Osteocyte (in vitro differentiated cells): ENCODE data around the gene RPL39L. TPM values are rescaled to one million over a fixed set of nuclear protein-coding genes. Genes with fewer than 3 reads are reported as not detected.
A peak's percentile ranks its signal among the peaks of the same experiment; 100 is the strongest.

Experiments used
- DNase-seq: peaks from one replicate; pipeline ENCODE4 v3.0.0; 2021; ENCODE audit warnings: mixed read lengths; ENCODE audit not compliant: unreplicated experiment; ENCODE audit errors: extremely low spot score
- H3K27ac Mint-ChIP-seq: one replicate; pipeline ENCODE4 v1.8.0; 2021; ENCODE audit warnings: mild to moderate bottlenecking, mixed read lengths; ENCODE audit not compliant: unreplicated experiment
- H3K27me3 Mint-ChIP-seq: one replicate; pipeline ENCODE4 v1.8.0; 2021; ENCODE audit warnings: mixed read lengths; ENCODE audit not compliant: unreplicated experiment
- H3K36me3 Mint-ChIP-seq: one replicate; pipeline ENCODE4 v1.8.0; 2021; ENCODE audit warnings: mixed read lengths; ENCODE audit not compliant: unreplicated experiment
- H3K4me1 Mint-ChIP-seq: one replicate; pipeline ENCODE4 v1.8.0; 2021; ENCODE audit warnings: mixed read lengths; ENCODE audit not compliant: unreplicated experiment
- H3K4me3 Mint-ChIP-seq: one replicate; pipeline ENCODE4 v1.8.0; 2021; ENCODE audit warnings: mild to moderate bottlenecking, moderate library complexity, mixed read lengths; ENCODE audit not compliant: unreplicated experiment
- H3K9me3 Mint-ChIP-seq: one replicate; pipeline ENCODE4 v1.8.0; 2021; ENCODE audit warnings: mixed read lengths; ENCODE audit not compliant: unreplicated experiment
- CTCF ChIP-seq: fragments of 200-600 bp; sonication (generic); IDR thresholded peaks from 2 replicates; pipeline ENCODE4 v1.5.0; 2021; ENCODE audit warnings: antibody characterized with exemption, mild to moderate bottlenecking, moderate library complexity
- total RNA-seq: library from RNA; stranded (reverse); gene quantifications from 2 replicates; pipeline ENCODE4 v1.2.1, GENCODE V29; 2021

The RPL39L gene
- total RNA-seq, 1 donor from 2014 or later, result 19.5 TPM

- H3K4me3 Mint-ChIP-seq, result no peak overlapping the region
- no peak for TF ChIP-seq CTCF
- H3K4me1 Mint-ChIP-seq, result peaks cover 19% of the 10 kb centered on the region
- H3K9me3 Mint-ChIP-seq, result no peaks in the 10 kb centered on the region
- H3K27me3 Mint-ChIP-seq, result peaks cover 13% of the 10 kb centered on the region
- no peak overlapping the region for H3K27ac Mint-ChIP-seq
- H3K36me3 Mint-ChIP-seq, result no peaks in the 10 kb centered on the region
- DNase-seq, result no peak
Observed at GRCh38 chr3:187169231-187169960, 30.1 kb upstream of the RPL39L start.

GRCh38 chr3:187167777-187168176 lies 28.5 kb upstream of the RPL39L start:
- no peak for TF ChIP-seq CTCF
- Mint-ChIP-seq H3K4me3 (no peak overlapping the region), H3K9me3 (no peaks in the 10 kb centered on the region), H3K27ac (no peak overlapping the region), H3K36me3 (no peaks in the 10 kb centered on the region), H3K27me3 (peaks cover 21% of the 10 kb centered on the region), H3K4me1 (peaks cover 9% of the 10 kb centered on the region)
- no peak for DNase-seq

- H3K36me3 Mint-ChIP-seq, result no peaks in the 10 kb centered on the region
- peaks cover 9% of the 10 kb centered on the region for H3K4me1 Mint-ChIP-seq
- no peaks in the 10 kb centered on the region for H3K9me3 Mint-ChIP-seq
- no peak for TF ChIP-seq CTCF
- H3K27ac Mint-ChIP-seq, result no peak overlapping the region
- DNase-seq, result no peak
- no peak overlapping the region for H3K4me3 Mint-ChIP-seq
- H3K27me3 Mint-ChIP-seq, result peaks cover 27% of the 10 kb centered on the region
Observed at GRCh38 chr3:187166750-187167149, 27.5 kb upstream of the RPL39L start.

GRCh38 chr3:187165144-187165543 lies 25.8 kb upstream of the RPL39L start:
- no peak overlapping the region for H3K4me3 Mint-ChIP-seq
- no peaks in the 10 kb centered on the region for H3K9me3 Mint-ChIP-seq
- DNase-seq, result no peak
- peaks cover 39% of the 10 kb centered on the region for H3K27me3 Mint-ChIP-seq
- H3K4me1 Mint-ChIP-seq, result peaks cover 8% of the 10 kb centered on the region
- no peak overlapping the region for H3K27ac Mint-ChIP-seq
- TF ChIP-seq CTCF, result peak; percentile 79
- H3K36me3 Mint-ChIP-seq, result no peaks in the 10 kb centered on the region

GRCh38 chr3:187162265-187162953 lies 23.1 kb upstream of the RPL39L start:
- H3K4me1 Mint-ChIP-seq, result peaks cover 4% of the 10 kb centered on the region
- H3K27me3 Mint-ChIP-seq, result peaks cover 47% of the 10 kb centered on the region
- H3K4me3 Mint-ChIP-seq, result no peak overlapping the region
- DNase-seq, result no peak
- H3K9me3 Mint-ChIP-seq, result peaks cover 7% of the 10 kb centered on the region
- no peak overlapping the region for H3K27ac Mint-ChIP-seq
- no peaks in the 10 kb centered on the region for H3K36me3 Mint-ChIP-seq
- no peak for TF ChIP-seq CTCF
